A673 (cell line): ENCODE results near the gene DMD. TPM values are rescaled to one million over a fixed set of nuclear protein-coding genes. Genes with fewer than 3 reads are reported as not detected.

Experiments
- BruUV-seq: library from RNA; stranded (reverse); fragments of 400-500 nt; replicated peaks from 2 replicates; lab custom pipeline; 2021; lab: Mats Ljungman, UMichigan
- CTCF ChIA-PET: fragments of 300-600 bp; sonication (Branson Sonifier 250); formaldehyde crosslinking; loops from one replicate; lab custom pipeline; 2022; ENCODE audit warnings: antibody characterized with exemption; lab: Charles Lee
- POLR2A ChIA-PET: fragments of 300-600 bp; sonication (Branson Sonifier 250); formaldehyde crosslinking; loops from one replicate; lab custom pipeline; 2022; ENCODE audit warnings: antibody characterized with exemption; ENCODE audit not compliant: low non-redundant PET; lab: Charles Lee
- DNase-seq: peaks from one replicate; pipeline ENCODE4 v3.0.0-alpha.2; 2015; ENCODE audit warnings: low spot score
- H3K27ac ChIP-seq: fragments of 200-600 bp; sonication (generic); 2 replicates; pipeline ENCODE4 v1.5.1; 2016; ENCODE audit warnings: mixed run types, low read depth, mild to moderate bottlenecking, mixed read lengths, antibody characterized with exemption, low read length; ENCODE audit not compliant: poor library complexity, severe bottlenecking
- H3K27me3 ChIP-seq: fragments of 200-600 bp; sonication (generic); replicated peaks from 2 replicates; pipeline ENCODE4 v1.6.1; 2017; ENCODE audit warnings: mixed run types, low read depth, mild to moderate bottlenecking, mixed read lengths, antibody characterized with exemption, low read length; ENCODE audit not compliant: insufficient read depth, poor library complexity
- H3K36me3 ChIP-seq: fragments of 200-600 bp; sonication (generic); 2 replicates; pipeline ENCODE4 v1.6.1; 2016; ENCODE audit warnings: mixed run types, mild to moderate bottlenecking, mixed read lengths, antibody characterized with exemption, low read length; ENCODE audit not compliant: insufficient read depth, poor library complexity, severe bottlenecking
- H3K4me1 ChIP-seq: fragments of 200-600 bp; sonication (generic); 2 replicates; pipeline ENCODE4 v1.6.1; 2017; ENCODE audit warnings: mixed run types, mild to moderate bottlenecking, mixed read lengths, antibody characterized with exemption, low read length; ENCODE audit not compliant: insufficient read depth, poor library complexity, severe bottlenecking
- H3K4me3 ChIP-seq: fragments of 200-600 bp; sonication (generic); 2 replicates; pipeline ENCODE4 v1.5.1; 2016; ENCODE audit warnings: low read depth, mixed run types, mild to moderate bottlenecking, mixed read lengths, low read length; ENCODE audit not compliant: poor library complexity, severe bottlenecking
- H3K9me3 ChIP-seq: fragments of 200-600 bp; sonication (generic); 2 replicates; pipeline ENCODE4 v1.6.1; 2016; ENCODE audit warnings: mixed run types, low read depth, mild to moderate bottlenecking, mixed read lengths, antibody characterized with exemption, low read length; ENCODE audit not compliant: poor library complexity, severe bottlenecking
- EZH2 ChIP-seq: fragments of 200-600 bp; sonication (generic); IDR thresholded peaks from 2 replicates; pipeline ENCODE4 v1.6.1; 2017; ENCODE audit warnings: borderline replicate concordance, low read depth, mild to moderate bottlenecking, mixed read lengths, antibody characterized with exemption, low read length; ENCODE audit not compliant: poor library complexity, severe bottlenecking
- intact Hi-C: fragments of 100-400 bp; cut with micrococcal nuclease; formaldehyde crosslinking; loops from one replicate; pipeline ENCODE4 v1.10.0; 2022; ENCODE audit not compliant: unreplicated experiment
- total RNA-seq: library from RNA; stranded (reverse); gene quantifications from 2 replicates; pipeline ENCODE4 v1.2.3, GENCODE V29; 2021
- TF ChIP-seq, protein P1 (sequence below): fragments of 300-800, 200-600 bp; sonication (generic); conservative IDR thresholded peaks from 2 replicates; pipeline ENCODE4 v1.5.1; 2017; ENCODE audit warnings: low read depth, mild to moderate bottlenecking, antibody characterized with exemption, low read length, moderate library complexity, mixed read lengths

DMD gene
- total RNA-seq, 1 experiment from 2014 or later, result 5.4 TPM

DNA sequence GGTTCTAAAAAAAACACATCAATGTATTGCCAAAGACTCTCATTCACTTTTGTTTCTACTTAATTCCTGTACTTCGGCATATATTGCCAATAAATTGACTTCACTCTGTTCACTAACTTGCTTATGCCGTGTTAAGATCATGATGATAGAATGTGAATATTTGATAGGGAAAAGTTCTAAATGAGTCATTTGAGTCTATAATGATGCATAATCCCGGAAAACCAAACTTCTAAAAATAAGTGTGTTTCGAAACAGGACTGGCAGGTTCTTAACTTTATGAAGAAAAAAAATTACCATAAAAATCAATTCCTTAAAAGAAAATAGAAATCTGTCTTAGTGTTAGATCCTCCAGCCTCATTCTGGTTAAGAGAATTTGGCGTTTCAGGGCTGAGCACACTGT lies 1752.0 kb downstream of the DMD start:
- CTCF ChIA-PET, result no interaction called here
- no peak overlapping the region for H3K27ac ChIP-seq
- no peak for DNase-seq
- BruUV-seq, result no TSS peak
- no peak overlapping the region for H3K4me3 ChIP-seq
- peaks cover 58% of the 10 kb centered on the region for H3K27me3 ChIP-seq
- no peak for TF ChIP-seq EZH2
- TF ChIP-seq, protein P1, sequence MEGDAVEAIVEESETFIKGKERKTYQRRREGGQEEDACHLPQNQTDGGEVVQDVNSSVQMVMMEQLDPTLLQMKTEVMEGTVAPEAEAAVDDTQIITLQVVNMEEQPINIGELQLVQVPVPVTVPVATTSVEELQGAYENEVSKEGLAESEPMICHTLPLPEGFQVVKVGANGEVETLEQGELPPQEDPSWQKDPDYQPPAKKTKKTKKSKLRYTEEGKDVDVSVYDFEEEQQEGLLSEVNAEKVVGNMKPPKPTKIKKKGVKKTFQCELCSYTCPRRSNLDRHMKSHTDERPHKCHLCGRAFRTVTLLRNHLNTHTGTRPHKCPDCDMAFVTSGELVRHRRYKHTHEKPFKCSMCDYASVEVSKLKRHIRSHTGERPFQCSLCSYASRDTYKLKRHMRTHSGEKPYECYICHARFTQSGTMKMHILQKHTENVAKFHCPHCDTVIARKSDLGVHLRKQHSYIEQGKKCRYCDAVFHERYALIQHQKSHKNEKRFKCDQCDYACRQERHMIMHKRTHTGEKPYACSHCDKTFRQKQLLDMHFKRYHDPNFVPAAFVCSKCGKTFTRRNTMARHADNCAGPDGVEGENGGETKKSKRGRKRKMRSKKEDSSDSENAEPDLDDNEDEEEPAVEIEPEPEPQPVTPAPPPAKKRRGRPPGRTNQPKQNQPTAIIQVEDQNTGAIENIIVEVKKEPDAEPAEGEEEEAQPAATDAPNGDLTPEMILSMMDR, result no peak
- no peaks in the 10 kb centered on the region for H3K4me1 ChIP-seq
- POLR2A ChIA-PET, result no interaction called here
- intact Hi-C loops, result no loop called here
- H3K9me3 ChIP-seq, result no peaks in the 10 kb centered on the region
- no peaks in the 10 kb centered on the region for H3K36me3 ChIP-seq

DNA sequence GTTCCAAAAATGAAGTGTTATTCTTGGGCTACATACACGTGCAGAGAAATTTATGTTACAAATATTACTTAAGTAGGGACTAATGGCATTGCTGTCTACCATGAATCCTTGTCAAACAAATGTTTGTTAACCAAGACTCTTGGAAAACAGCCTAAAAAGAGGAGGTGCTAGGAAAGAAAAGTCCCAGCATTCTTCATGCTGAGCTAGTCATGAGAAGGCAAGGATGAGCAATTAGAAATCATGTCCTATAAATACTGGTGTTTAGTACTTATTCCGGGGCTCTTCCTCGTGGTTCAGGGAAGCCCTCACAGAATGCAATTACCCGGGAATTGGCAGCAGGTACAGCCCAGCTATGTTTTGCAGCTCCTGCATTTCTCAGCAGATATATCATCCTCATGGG lies 1761.4 kb downstream of the DMD start:
- no TSS peak for BruUV-seq
- DNase-seq, result no peak
- Histone ChIP-seq H3K27me3 (no peaks in the 10 kb centered on the region), H3K27ac (no peak overlapping the region), H3K4me3 (no peak overlapping the region), H3K4me1 (no peaks in the 10 kb centered on the region), H3K36me3 (no peaks in the 10 kb centered on the region), H3K9me3 (no peaks in the 10 kb centered on the region)
- TF ChIP-seq, protein P1, result no peak
- TF ChIP-seq EZH2, result no peak
- intact Hi-C loops, result no loop called here
- ChIA-PET CTCF (no interaction called here), POLR2A (no interaction called here)

DNA sequence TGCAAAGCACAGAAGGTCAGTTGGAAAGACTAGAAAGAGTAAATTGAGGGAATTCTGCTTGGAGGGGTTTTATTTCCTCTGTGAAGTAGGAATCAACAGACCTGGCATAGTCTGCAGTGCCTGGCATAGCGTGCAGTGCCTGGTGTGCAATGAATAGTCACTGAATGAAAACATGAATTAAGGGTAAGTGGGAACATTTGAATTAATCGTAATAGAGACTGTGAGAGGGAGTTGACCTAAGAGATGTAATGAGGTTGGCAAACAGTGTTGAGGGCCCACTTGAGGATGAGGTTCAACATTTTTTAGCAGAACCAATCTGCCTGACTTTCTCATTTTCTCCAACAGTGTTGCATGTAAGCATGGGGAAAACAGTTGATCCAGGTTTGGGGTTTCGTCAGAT lies 1762.3 kb downstream of the DMD start:
- POLR2A ChIA-PET, result no interaction called here
- H3K27ac ChIP-seq, result no peak overlapping the region
- CTCF ChIA-PET, result no interaction called here
- no peaks in the 10 kb centered on the region for H3K27me3 ChIP-seq
- DNase-seq, result no peak
- H3K4me3 ChIP-seq, result no peak overlapping the region
- intact Hi-C loops, result no loop called here
- H3K36me3 ChIP-seq, result no peaks in the 10 kb centered on the region
- TF ChIP-seq, protein P1, result no peak
- no peak for TF ChIP-seq EZH2
- no peaks in the 10 kb centered on the region for H3K9me3 ChIP-seq
- no TSS peak for BruUV-seq
- H3K4me1 ChIP-seq, result no peaks in the 10 kb centered on the region
